ENCODE data around the gene ACY1.

Gene ACY1

DNA sequence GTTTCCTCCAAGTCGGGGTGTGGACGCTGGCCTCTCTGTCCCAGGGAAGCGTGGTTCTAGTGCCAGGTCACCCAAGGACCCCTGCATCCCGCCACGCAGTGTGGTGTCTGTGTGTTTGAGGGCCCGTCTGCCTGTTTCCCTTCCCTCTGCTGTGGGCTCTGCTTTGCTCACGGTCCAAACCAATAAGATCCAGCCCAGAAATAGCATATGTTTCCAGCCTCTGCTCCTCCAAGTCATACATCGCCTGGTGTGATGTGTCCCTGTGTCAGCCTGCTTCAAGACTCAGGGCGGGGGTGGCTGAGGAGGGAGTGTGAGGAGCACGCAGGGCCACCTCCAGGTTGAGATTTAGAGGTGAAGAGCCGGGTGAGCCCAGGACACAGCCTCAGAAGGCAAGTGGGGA lies 34.3 kb downstream of the ACY1 start:
- Histone ChIP-seq H3K9me3 (ENCODE audit: insufficient read depth, low read length, severe bottlenecking) (no peaks in the 10 kb centered on the region), H3K4me3 (ENCODE audit: low read depth in 1 of 2, low read length in 2 of 2) (no peak overlapping the region), H3K27me3 (ENCODE audit: insufficient read depth, low read length, poor library complexity) (no peaks in the 10 kb centered on the region), H3K36me3 (ENCODE audit: insufficient read depth, low read length) (no peaks in the 10 kb centered on the region), H3K4me1 (ENCODE audit: insufficient read depth, low read length) (no peaks in the 10 kb centered on the region), H3K4me2 (ENCODE audit: insufficient read depth, low read length) (no peak overlapping the region), H3K9ac (ENCODE audit: low read depth, low read length) (no peak overlapping the region), H4K20me1 (ENCODE audit: insufficient read depth, low read length) (no peaks in the 10 kb centered on the region), H3K79me2 (ENCODE audit: insufficient read depth, low read length) (no peaks in the 10 kb centered on the region), H2AFZ (ENCODE audit: low read depth, low read length) (no peak overlapping the region), H3K27ac (ENCODE audit: low read length) (no peak overlapping the region)
- ATAC-seq (ENCODE audit: insufficient read depth, low read depth) (no peak), DNase-seq (no peak)
- TF ChIP-seq CTCF (IDR thresholded peaks at IDR 0.05; ENCODE audit: borderline replicate concordance, extremely low read depth, low read length, poor library complexity, severe bottlenecking) (no peak), EZH2 (IDR thresholded peaks at IDR 0.05; ENCODE audit: borderline replicate concordance, low read depth, low read length, severe bottlenecking) (no peak)

- H3K79me2 ChIP-seq (ENCODE audit: insufficient read depth, low read length): no peaks in the 10 kb centered on the region
- DNase-seq (no peak), ATAC-seq (ENCODE audit: insufficient read depth, low read depth) (no peak)
- no peaks in the 10 kb centered on the region for H4K20me1 ChIP-seq (ENCODE audit: insufficient read depth, low read length)
- H3K27me3 ChIP-seq (ENCODE audit: insufficient read depth, low read length, poor library complexity): no peaks in the 10 kb centered on the region
- no peaks in the 10 kb centered on the region for H3K9me3 ChIP-seq (ENCODE audit: insufficient read depth, low read length, severe bottlenecking)
- no peak overlapping the region for H3K27ac ChIP-seq (ENCODE audit: low read length)
- no peak overlapping the region for H3K4me2 ChIP-seq (ENCODE audit: insufficient read depth, low read length)
- H2AFZ ChIP-seq (ENCODE audit: low read depth, low read length): no peak overlapping the region
- no peak overlapping the region for H3K4me3 ChIP-seq (ENCODE audit: low read depth in 1 of 2, low read length in 2 of 2)
- no peaks in the 10 kb centered on the region for H3K4me1 ChIP-seq (ENCODE audit: insufficient read depth, low read length)
- H3K36me3 ChIP-seq (ENCODE audit: insufficient read depth, low read length): no peaks in the 10 kb centered on the region
- TF ChIP-seq EZH2 (IDR thresholded peaks at IDR 0.05; ENCODE audit: borderline replicate concordance, low read depth, low read length, severe bottlenecking) (no peak), CTCF (IDR thresholded peaks at IDR 0.05; ENCODE audit: borderline replicate concordance, extremely low read depth, low read length, poor library complexity, severe bottlenecking) (no peak)
- no peak overlapping the region for H3K9ac ChIP-seq (ENCODE audit: low read depth, low read length)
These were observed 35.1 kb downstream of the ACY1 start for GRCh38 chr3:52018319-52019000.

GRCh38 chr3:52019352-52020080 lies 36.2 kb downstream of the ACY1 start:
- ATAC-seq (ENCODE audit: insufficient read depth, low read depth) (no peak), DNase-seq (no peak)
- H4K20me1 ChIP-seq (ENCODE audit: insufficient read depth, low read length): no peaks in the 10 kb centered on the region
- no peaks in the 10 kb centered on the region for H3K9me3 ChIP-seq (ENCODE audit: insufficient read depth, low read length, severe bottlenecking)
- no peaks in the 10 kb centered on the region for H3K79me2 ChIP-seq (ENCODE audit: insufficient read depth, low read length)
- H3K36me3 ChIP-seq (ENCODE audit: insufficient read depth, low read length): no peaks in the 10 kb centered on the region
- no peaks in the 10 kb centered on the region for H3K27me3 ChIP-seq (ENCODE audit: insufficient read depth, low read length, poor library complexity)
- H3K27ac ChIP-seq (ENCODE audit: low read length): no peak overlapping the region
- no peak overlapping the region for H2AFZ ChIP-seq (ENCODE audit: low read depth, low read length)
- H3K4me1 ChIP-seq (ENCODE audit: insufficient read depth, low read length): no peaks in the 10 kb centered on the region
- no peak overlapping the region for H3K9ac ChIP-seq (ENCODE audit: low read depth, low read length)
- H3K4me3 ChIP-seq (ENCODE audit: low read depth in 1 of 2, low read length in 2 of 2): no peak overlapping the region
- no peak for TF ChIP-seq EZH2 (IDR thresholded peaks at IDR 0.05; ENCODE audit: borderline replicate concordance, low read depth, low read length, severe bottlenecking)
- no peak for TF ChIP-seq CTCF (IDR thresholded peaks at IDR 0.05; ENCODE audit: borderline replicate concordance, extremely low read depth, low read length, poor library complexity, severe bottlenecking)
- no peak overlapping the region for H3K4me2 ChIP-seq (ENCODE audit: insufficient read depth, low read length)

Measured in DND-41 (cell line).